ENCODE data around the gene SMC3. TPM values are rescaled to one million over a fixed set of nuclear protein-coding genes. Genes with fewer than 3 reads are reported as not detected.

SMC3 gene
- total and polyA plus RNA-seq, 2 of the 4 experiments (the other 2 are of a cell fraction) = 15.0 to 15.2 TPM

DNA sequence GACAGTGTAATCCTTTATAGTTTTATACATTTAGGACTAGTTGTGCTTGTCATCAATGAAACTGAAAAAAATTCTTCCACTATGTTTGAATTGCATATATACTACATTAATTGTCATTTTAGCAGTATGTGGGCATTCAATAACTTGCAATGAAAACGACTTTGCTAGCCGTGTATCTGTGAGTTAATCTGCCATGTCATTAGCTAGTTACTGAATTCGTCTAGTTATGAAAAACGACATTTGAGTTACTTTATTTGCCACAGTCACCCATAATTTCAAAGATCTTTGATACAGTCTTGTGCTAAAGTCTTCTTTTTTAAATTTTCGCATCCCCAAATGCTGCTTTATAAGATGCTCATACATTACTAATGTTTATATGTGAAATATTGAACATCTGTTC is 18.3 kb upstream of the SMC3 start:
- CTCF ChIA-PET = interaction anchor here (0.6 to 1.4 kb wide), 2 partner anchors 9 to 243 kb away, joined by 3 to 4 read pairs; no protein-coding TSS in a partner anchor
- BruUV-seq (replicated peaks) = no TSS peak
- H4K20me1 ChIP-seq (ENCODE audit: insufficient read depth, low read length) = no peaks in the 10 kb centered on the region

More for the DNA sequence above, 18.3 kb upstream of the SMC3 start:
- H2AK5ac ChIP-seq (ENCODE audit: low read depth, low read length) = no peak overlapping the region
- no peak overlapping the region for H2BK120ac ChIP-seq (ENCODE audit: low read depth, low read length)
- no peaks in the 10 kb centered on the region for H3K79me1 ChIP-seq (ENCODE audit: low read depth in 1 of 2, low read length in 2 of 2)
- ATAC-seq (ENCODE audit: low read depth) (no peak), DNase-seq (no peak)
- no peak overlapping the region for H4K8ac ChIP-seq (ENCODE audit: low read depth in 2 of 2, low read length in 2 of 2)
- peaks cover 5% of the 10 kb centered on the region; the same call in 1 of the 2 replicates for H3K4me1 ChIP-seq (ENCODE audit: control insufficient read depth, insufficient read depth, low read length)
- in situ Hi-C loops (cut with MboI; ENCODE audit: low sequenced_read_pairs) (loop anchor here (5.0 kb wide), 1 partner anchor 237 kb away; no protein-coding TSS in a partner anchor), dilution Hi-C loops (cut with HindIII; ENCODE audit: low sequenced_read_pairs, unreplicated experiment) (no loop called here), intact Hi-C loops (cut with micrococcal nuclease) (no loop called here)
- H3K4me2 ChIP-seq (ENCODE audit: low read depth, low read length) = no peak overlapping the region
- H4K91ac ChIP-seq (ENCODE audit: insufficient read depth, low read depth, low read length) = no peak overlapping the region
- WGBS, 2 experiments (ENCODE audit: extremely low coverage in 2 of 2, insufficient read length in 1 of 2) = no CpG with 5 or more reads among the region's 5 CpGs
- no peak overlapping the region for H3K14ac ChIP-seq (replicated peaks; ENCODE audit: low read depth, low read length)
- H3K9ac ChIP-seq (ENCODE audit: low read depth, low read length) = no peak overlapping the region
- H3K4ac ChIP-seq (ENCODE audit: low read depth, low read length) = no peak overlapping the region
- POLR2A ChIA-PET (ENCODE audit: unreplicated experiment) = no interaction called here
- H3K9me3 ChIP-seq (ENCODE audit: control insufficient read depth, insufficient read depth, low read length) = no peaks in the 10 kb centered on the region
- H3K18ac ChIP-seq (ENCODE audit: low read depth, low read length) = no peak overlapping the region
- no peak overlapping the region for H3K27ac ChIP-seq (ENCODE audit: insufficient read depth, low read length)
- no peak overlapping the region for H2AK9ac ChIP-seq (replicated peaks; ENCODE audit: low read depth, low read length, poor library complexity)
- H2BK15ac ChIP-seq (ENCODE audit: low read depth, low read length) = no peak overlapping the region
- H3K27me3 ChIP-seq (ENCODE audit: control insufficient read depth, insufficient read depth, low read length) = peaks cover 2% of the 10 kb centered on the region; the same call in 1 of the 2 replicates
- 0 out of 2 replicates have a peak, but pooled peaks cover 3% of the 10 kb centered on the region for H3K9me1 ChIP-seq (ENCODE audit: insufficient read depth, low read length)
- no peaks in the 10 kb centered on the region for H3K36me3 ChIP-seq (ENCODE audit: control insufficient read depth, insufficient read depth, low read length)
- H3K23ac ChIP-seq (ENCODE audit: low read depth, low read length) = no peak overlapping the region
- no peak overlapping the region for H2BK20ac ChIP-seq (ENCODE audit: low read depth, low read length)
- no peak overlapping the region for H2AFZ ChIP-seq (replicated peaks; ENCODE audit: low read length, poor library complexity)
- no peak overlapping the region for H3K4me3 ChIP-seq (ENCODE audit: insufficient read depth, low read depth, low read length)
- no peak overlapping the region for H2BK5ac ChIP-seq (ENCODE audit: low read depth, low read length, poor library complexity, severe bottlenecking)
- H4K5ac ChIP-seq (ENCODE audit: low read depth, low read length) = no peak overlapping the region
- no peak for TF ChIP-seq MAZ (IDR thresholded peaks at IDR 0.05; ENCODE audit: borderline replicate concordance, low read depth, low read length)
- TF ChIP-seq CEBPB (IDR thresholded peaks at IDR 0.05; ENCODE audit: low read depth, low read length) = no peak
- TF ChIP-seq BHLHE40 (IDR thresholded peaks at IDR 0.05; ENCODE audit: low read depth, low read length) = no peak
- no peak for TF ChIP-seq MXI1 (IDR thresholded peaks at IDR 0.05; ENCODE audit: borderline replicate concordance, low read depth, low read length)
- TF ChIP-seq MAFK (IDR thresholded peaks at IDR 0.05; ENCODE audit: low read depth, low read length) = no peak
- TF ChIP-seq POLR2A (IDR thresholded peaks at IDR 0.05; ENCODE audit: low read depth, low read length) = no peak
- TF ChIP-seq, protein P1, sequence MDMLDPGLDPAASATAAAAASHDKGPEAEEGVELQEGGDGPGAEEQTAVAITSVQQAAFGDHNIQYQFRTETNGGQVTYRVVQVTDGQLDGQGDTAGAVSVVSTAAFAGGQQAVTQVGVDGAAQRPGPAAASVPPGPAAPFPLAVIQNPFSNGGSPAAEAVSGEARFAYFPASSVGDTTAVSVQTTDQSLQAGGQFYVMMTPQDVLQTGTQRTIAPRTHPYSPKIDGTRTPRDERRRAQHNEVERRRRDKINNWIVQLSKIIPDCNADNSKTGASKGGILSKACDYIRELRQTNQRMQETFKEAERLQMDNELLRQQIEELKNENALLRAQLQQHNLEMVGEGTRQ (IDR thresholded peaks at IDR 0.05; ENCODE audit: low read depth, low read length) = no peak
- TF ChIP-seq NFE2L2 (IDR thresholded peaks at IDR 0.05; ENCODE audit: low read depth, low read length) = no peak
- no peak for TF ChIP-seq RCOR1 (IDR thresholded peaks at IDR 0.05; ENCODE audit: insufficient replicate concordance, low read length)
- TF ChIP-seq, protein P2, sequence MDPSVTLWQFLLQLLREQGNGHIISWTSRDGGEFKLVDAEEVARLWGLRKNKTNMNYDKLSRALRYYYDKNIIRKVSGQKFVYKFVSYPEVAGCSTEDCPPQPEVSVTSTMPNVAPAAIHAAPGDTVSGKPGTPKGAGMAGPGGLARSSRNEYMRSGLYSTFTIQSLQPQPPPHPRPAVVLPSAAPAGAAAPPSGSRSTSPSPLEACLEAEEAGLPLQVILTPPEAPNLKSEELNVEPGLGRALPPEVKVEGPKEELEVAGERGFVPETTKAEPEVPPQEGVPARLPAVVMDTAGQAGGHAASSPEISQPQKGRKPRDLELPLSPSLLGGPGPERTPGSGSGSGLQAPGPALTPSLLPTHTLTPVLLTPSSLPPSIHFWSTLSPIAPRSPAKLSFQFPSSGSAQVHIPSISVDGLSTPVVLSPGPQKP (IDR thresholded peaks at IDR 0.05; ENCODE audit: borderline replicate concordance, low read depth, low read length) = no peak
- no peak for TF ChIP-seq SMC3 (IDR thresholded peaks at IDR 0.05; ENCODE audit: low read depth, low read length)
- TF ChIP-seq, protein P3, sequence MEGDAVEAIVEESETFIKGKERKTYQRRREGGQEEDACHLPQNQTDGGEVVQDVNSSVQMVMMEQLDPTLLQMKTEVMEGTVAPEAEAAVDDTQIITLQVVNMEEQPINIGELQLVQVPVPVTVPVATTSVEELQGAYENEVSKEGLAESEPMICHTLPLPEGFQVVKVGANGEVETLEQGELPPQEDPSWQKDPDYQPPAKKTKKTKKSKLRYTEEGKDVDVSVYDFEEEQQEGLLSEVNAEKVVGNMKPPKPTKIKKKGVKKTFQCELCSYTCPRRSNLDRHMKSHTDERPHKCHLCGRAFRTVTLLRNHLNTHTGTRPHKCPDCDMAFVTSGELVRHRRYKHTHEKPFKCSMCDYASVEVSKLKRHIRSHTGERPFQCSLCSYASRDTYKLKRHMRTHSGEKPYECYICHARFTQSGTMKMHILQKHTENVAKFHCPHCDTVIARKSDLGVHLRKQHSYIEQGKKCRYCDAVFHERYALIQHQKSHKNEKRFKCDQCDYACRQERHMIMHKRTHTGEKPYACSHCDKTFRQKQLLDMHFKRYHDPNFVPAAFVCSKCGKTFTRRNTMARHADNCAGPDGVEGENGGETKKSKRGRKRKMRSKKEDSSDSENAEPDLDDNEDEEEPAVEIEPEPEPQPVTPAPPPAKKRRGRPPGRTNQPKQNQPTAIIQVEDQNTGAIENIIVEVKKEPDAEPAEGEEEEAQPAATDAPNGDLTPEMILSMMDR (conservative IDR thresholded peaks at IDR 0.05; ENCODE audit: low read depth, low read length) = no peak
- no peak for TF ChIP-seq RAD21 (IDR thresholded peaks at IDR 0.05; ENCODE audit: low read length)
- TF ChIP-seq FOS (IDR thresholded peaks at IDR 0.05; ENCODE audit: low read depth, low read length) = no peak
- no peak for TF ChIP-seq RFX5 (IDR thresholded peaks at IDR 0.05; ENCODE audit: low read depth, low read length)
- no peak for TF ChIP-seq CHD1 (IDR thresholded peaks at IDR 0.05; ENCODE audit: low read depth, low read length)
- H3K56ac ChIP-seq (ENCODE audit: extremely low read depth, insufficient read depth, low read length) = no peak overlapping the region
